GM12865 (cell line): Measurements from ENCODE around the gene CHST5.
"Not testable (repeated sequence)": the region's sequence is repeated elsewhere in the genome, so short reads cannot be mapped to it uniquely, and the experiment has no call there.

Source experiments
- DNase-seq: peaks from one replicate; pipeline ENCODE4 v3.0.0; 2010; ENCODE audit warnings: low read depth
- H3K4me3 ChIP-seq: 2 replicates; pipeline ENCODE4 v1.5.1; 2011; ENCODE audit warnings: mild to moderate bottlenecking, low read depth, low read length, control low read depth
- CTCF ChIP-seq: IDR thresholded peaks from 2 replicates; pipeline ENCODE4 v1.5.1; 2011; ENCODE audit warnings: low read length, control low read depth, low read depth, inconsistent platforms; ENCODE audit not compliant: insufficient read depth; ENCODE audit errors: missing control alignments

CHST5 gene

GRCh38 chr16:75506107-75506506 is 29.8 kb downstream of the CHST5 start:
- DNase-seq: no peak

DNA sequence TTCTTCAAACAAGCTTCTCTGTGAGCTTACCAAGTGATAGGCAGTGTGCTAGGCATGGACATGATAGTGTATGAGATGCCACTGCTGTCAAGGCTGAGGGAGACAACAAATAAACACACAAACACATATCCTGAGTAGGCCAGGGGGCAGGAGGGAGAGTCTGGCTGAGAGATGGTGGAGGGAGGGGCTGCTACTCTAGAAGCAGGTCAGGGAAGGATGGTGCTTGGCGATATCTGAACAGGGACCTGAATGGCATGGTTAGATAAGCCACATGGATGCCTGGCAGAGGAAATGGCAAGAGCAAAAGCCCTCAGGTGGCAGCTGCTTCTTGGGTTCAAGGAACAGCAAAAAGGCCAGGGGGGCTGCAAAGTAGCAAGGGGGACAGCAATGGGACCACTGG is 32.1 kb downstream of the CHST5 start:
- no peak for TF ChIP-seq CTCF
- DNase-seq: no peak
- H3K4me3 ChIP-seq: no peak overlapping the region

More at GRCh38 chr16:75506107-75506506, 29.8 kb downstream of the CHST5 start:
- H3K4me3 ChIP-seq: no peak overlapping the region
- no peak for TF ChIP-seq CTCF

- no peak overlapping the region for H3K4me3 ChIP-seq
- DNase-seq: no peak
- TF ChIP-seq CTCF: no peak
Observed at GRCh38 chr16:75502916-75503605, 32.8 kb downstream of the CHST5 start.

DNA sequence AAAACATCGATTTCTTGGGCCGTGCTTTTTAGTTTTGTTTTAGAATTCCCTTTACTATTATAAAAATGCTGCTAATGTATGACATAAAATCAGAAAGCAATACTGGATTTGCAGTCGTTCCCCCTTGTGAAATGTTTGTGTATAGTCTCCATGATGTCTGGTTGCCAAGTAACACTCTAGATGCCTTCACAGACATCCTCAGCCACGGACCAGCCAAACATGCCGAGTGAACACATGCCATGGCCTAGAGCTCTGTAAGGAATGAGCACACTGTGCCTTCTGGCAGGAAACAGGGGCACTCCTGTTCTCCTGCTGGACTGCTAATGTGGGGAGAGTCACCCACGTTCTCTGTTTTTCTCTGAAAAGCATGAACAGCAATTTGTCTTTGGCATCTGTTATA is 34.1 kb downstream of the CHST5 start:
- not testable (repeated sequence) for H3K4me3 ChIP-seq, DNase-seq

DNA sequence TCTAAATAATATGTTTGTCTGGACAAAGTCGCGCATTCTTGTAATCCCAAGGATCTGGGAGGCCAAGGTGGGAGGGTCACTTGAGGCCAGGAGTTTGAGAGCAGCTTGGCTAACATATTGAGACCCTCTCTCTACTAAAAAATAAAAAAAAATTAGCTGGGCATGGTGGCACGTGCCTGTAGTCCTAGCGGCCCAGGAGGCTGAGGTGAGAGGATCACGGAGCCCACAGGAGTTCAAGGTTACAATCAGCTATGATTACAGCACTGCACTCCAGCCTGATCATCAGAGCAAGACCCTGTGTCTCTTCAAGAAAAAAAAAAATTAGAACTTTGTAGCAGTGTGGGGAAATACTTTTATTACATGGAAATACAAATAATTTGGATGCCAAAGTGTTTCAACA is 34.5 kb downstream of the CHST5 start:
- no peak for DNase-seq
- no peak for TF ChIP-seq CTCF
- H3K4me3 ChIP-seq: no peak overlapping the region

GRCh38 chr16:75498605-75499322 is 37.1 kb downstream of the CHST5 start:
- DNase-seq, H3K4me3 ChIP-seq: not testable (repeated sequence)

GRCh38 chr16:75497558-75497957 is 38.4 kb downstream of the CHST5 start:
- TF ChIP-seq CTCF: no peak
- DNase-seq: no peak
- H3K4me3 ChIP-seq: no peak overlapping the region
